GM12878 (cell line): ENCODE data around the gene TRUB2. TPM values are rescaled to one million over a fixed set of nuclear protein-coding genes. Genes with fewer than 3 reads are reported as not detected.
A peak's percentile ranks its signal among the peaks of the same experiment; 100 is the strongest.

Experiments
- ATAC-seq: fragments of 200-7000 bp; cut with Tn5 transposase; 3 replicates; pipeline ENCODE4 v1.9.1; 2020; ENCODE audit warnings: mild to moderate bottlenecking, moderate library complexity
- BruUV-seq: library from RNA; stranded (reverse); fragments of 400-500 nt; replicated peaks from 2 replicates; lab custom pipeline; 2021; lab: Mats Ljungman, UMichigan
- CTCF ChIA-PET: fragments of 300-600 bp; sonication (Branson Sonifier 250); formaldehyde crosslinking; extraction: SDS; loops from one replicate; lab custom pipeline; 2021; ENCODE audit warnings: inconsistent platforms; lab: Yijun Ruan, JAX
- POLR2A ChIA-PET: fragments of 350-600 bp; formaldehyde crosslinking; extraction: SDS; loops from one replicate; lab custom pipeline; 2021; ENCODE audit warnings: inconsistent platforms; lab: Charles Lee
- RAD21 ChIA-PET: fragments of 300-600 bp; sonication (Branson Sonifier 250); formaldehyde crosslinking; loops from one replicate; lab custom pipeline; 2023; ENCODE audit warnings: antibody characterized with exemption; ENCODE audit not compliant: unreplicated experiment; lab: Charles Lee
- SMC1A ChIA-PET: fragments of 300-600 bp; sonication (Branson Sonifier 250); formaldehyde crosslinking; loops from one replicate; lab custom pipeline; 2023; ENCODE audit not compliant: unreplicated experiment, uncharacterized antibody; lab: Charles Lee
- DNase-seq: peaks from one replicate; pipeline ENCODE4 v3.0.0-alpha.2; 2011; ENCODE audit warnings: low read depth, low spot score
- FAIRE-seq: peaks from 3 replicates; lab custom pipeline; 2011; peaks lifted over from hg19 to GRCh38; lab: Jason Lieb, UNC
- H2AFZ ChIP-seq: 2 replicates; pipeline ENCODE4 v1.6.0; 2011; ENCODE audit warnings: low read depth, low read length, control low read depth; ENCODE audit not compliant: control insufficient read depth
- H3K27ac ChIP-seq: 2 replicates; pipeline ENCODE4 v1.5.1; 2011; ENCODE audit warnings: control low read depth; ENCODE audit not compliant: control insufficient read depth, insufficient read depth
- H3K27me3 ChIP-seq, 2 experiments: replicated peaks in 1 of 2; 2 replicates each; pipeline versions ENCODE4 v1.6.0 to v1.6.1; 2011; ENCODE audit warnings: low read length in 1 of 2; ENCODE audit not compliant: control insufficient read depth in 2 of 2, insufficient read depth in 2 of 2
- H3K36me3 ChIP-seq, 2 experiments: 2 replicates each; pipeline ENCODE4 v1.5.1; 2011; ENCODE audit warnings: low read length in 1 of 2; ENCODE audit not compliant: control insufficient read depth in 2 of 2, insufficient read depth in 2 of 2
- H3K4me1 ChIP-seq: 2 replicates; pipeline ENCODE4 v1.6.1; 2011; ENCODE audit warnings: mild to moderate bottlenecking, low read length, moderate library complexity, mixed read lengths; ENCODE audit not compliant: control insufficient read depth, insufficient read depth
- H3K4me2 ChIP-seq: 2 replicates; pipeline ENCODE4 v1.6.0; 2011; ENCODE audit warnings: control low read depth; ENCODE audit not compliant: control insufficient read depth, insufficient read depth
- H3K4me3 ChIP-seq: fragments of 200-600 bp; sonication (generic); 2 replicates; pipeline ENCODE4 v1.5.1; 2016
- H3K79me2 ChIP-seq: 2 replicates; pipeline ENCODE4 v1.6.0; 2011; ENCODE audit warnings: low read length; ENCODE audit not compliant: control insufficient read depth, insufficient read depth
- H3K9ac ChIP-seq: 2 replicates; pipeline ENCODE4 v1.8.0; 2011; ENCODE audit warnings: low read length, control low read depth, mixed read lengths; ENCODE audit not compliant: control insufficient read depth, insufficient read depth
- H3K9me3 ChIP-seq: replicated peaks from 3 replicates; pipeline ENCODE4 v1.5.1; 2011; ENCODE audit warnings: mild to moderate bottlenecking, low read length; ENCODE audit not compliant: control insufficient read depth, insufficient read depth
- H4K20me1 ChIP-seq: 2 replicates; pipeline ENCODE4 v1.6.0; 2011; ENCODE audit not compliant: control insufficient read depth, insufficient read depth
- BHLHE40 ChIP-seq, 2 experiments: fragments of 450-650 bp in 1 of 2; IDR thresholded peaks; 2 replicates each; pipeline ENCODE4 v1.6.1; 2011 to 2017; ENCODE audit warnings: low read depth in 2 of 2, borderline replicate concordance in 1 of 2, improper control_type of control experiment in 1 of 2, low read length in 1 of 2, mild to moderate bottlenecking in 1 of 2
- CBFB ChIP-seq: IDR thresholded peaks from 2 replicates; pipeline ENCODE4 v1.6.1; 2016; ENCODE audit warnings: antibody characterized with exemption, low read depth
- CBX3 ChIP-seq: fragments of 200-600 bp; sonication (generic); IDR thresholded peaks from 2 replicates; pipeline ENCODE4 v1.6.1; 2016; ENCODE audit warnings: low read depth, borderline replicate concordance
- EP300 ChIP-seq, 2 experiments: fragments of 150-350 bp in 1 of 2; IDR thresholded peaks; 2 replicates each; pipeline ENCODE4 v1.6.1; 2011 to 2012; ENCODE audit warnings: low read depth in 2 of 2, low read length in 2 of 2, borderline replicate concordance in 1 of 2, improper control_type of control experiment in 1 of 2, inconsistent platforms in 1 of 2; ENCODE audit not compliant: control insufficient read depth in 1 of 2
- HDAC6 ChIP-seq: fragments of 200-600 bp; sonication (generic); IDR thresholded peaks from one replicate; pipeline ENCODE4 v1.8.0; 2017; ENCODE audit warnings: antibody characterized with exemption; ENCODE audit not compliant: unreplicated experiment
- JUND ChIP-seq: IDR thresholded peaks from 2 replicates; pipeline ENCODE4 v1.6.1; 2012; ENCODE audit warnings: low read depth, mild to moderate bottlenecking, low read length, improper control_type of control experiment, moderate library complexity
- NBN ChIP-seq: fragments of 450-650 bp; IDR thresholded peaks from 2 replicates; pipeline ENCODE4 v1.6.1; 2016
- NFYA ChIP-seq: IDR thresholded peaks from 2 replicates; pipeline ENCODE4 v1.6.1; 2011; ENCODE audit warnings: low read depth, mild to moderate bottlenecking, low read length, improper control_type of control experiment, borderline replicate concordance
- POU2F2 ChIP-seq: IDR thresholded peaks from 3 replicates; pipeline ENCODE4 v1.6.1; 2011; ENCODE audit warnings: low read depth, mild to moderate bottlenecking, low read length, borderline replicate concordance
- SMAD1 ChIP-seq: fragments of 450-650 bp; IDR thresholded peaks from 2 replicates; pipeline ENCODE4 v1.6.1; 2018; ENCODE audit warnings: mild to moderate bottlenecking, low read depth; ENCODE audit not compliant: partially characterized antibody
- SMARCA5 ChIP-seq: fragments of 450-650 bp; IDR thresholded peaks from 2 replicates; pipeline ENCODE4 v1.6.1; 2017; ENCODE audit warnings: mild to moderate bottlenecking
- SREBF1 ChIP-seq: IDR thresholded peaks from 2 replicates; pipeline ENCODE4 v1.6.1; 2012; ENCODE audit warnings: mild to moderate bottlenecking, low read length
- STAT1 ChIP-seq: fragments of 450-650 bp; conservative IDR thresholded peaks from 2 replicates; pipeline ENCODE4 v1.6.1; 2014; ENCODE audit warnings: antibody characterized with exemption, mild to moderate bottlenecking
- TAF1 ChIP-seq: IDR thresholded peaks from 2 replicates; pipeline ENCODE4 v1.6.1; 2011; ENCODE audit warnings: mild to moderate bottlenecking, low read depth, low read length, borderline replicate concordance
- TCF12 ChIP-seq: IDR thresholded peaks from 2 replicates; pipeline ENCODE4 v1.6.1; 2011; ENCODE audit warnings: low read depth, mild to moderate bottlenecking, low read length
- WGBS: methylation state at CpG from one replicate; pipeline ENCODE4 v1.1.6; 2016; ENCODE audit warnings: low lambda C conversion rate; ENCODE audit not compliant: insufficient replicate concordance, insufficient coverage; ENCODE audit errors: missing lambda C conversion rate; 5-methylcytosine and 5-hydroxymethylcytosine counted together
- in situ Hi-C: fragments of 300-500 bp; cut with MboI; formaldehyde crosslinking; loops from 9 replicates; pipeline ENCODE4 v1.14.3; 2018; ENCODE audit warnings: mixed read lengths
- intact Hi-C: fragments of 100-400 bp; cut with micrococcal nuclease; formaldehyde crosslinking; loops from one replicate; pipeline ENCODE4 v1.14.2; 2022; ENCODE audit not compliant: unreplicated experiment
- polyA plus RNA-seq, 11 experiments: library from polyadenylated mRNA; depleted of rRNA in 4 of 11; unstranded in 6 of 11; stranded (reverse) in 5 of 11; fragments of >200 nt; fragmentation: Nextera tagmentation in 4 of 11; fragmentation: Illumina TruSeq in 1 of 11; extraction: Ambion mirVana in 4 of 11; extraction: Trizol in 1 of 11; gene quantifications; 1 replicate in 1 of 11; 2 replicates in 10 of 11; pipeline versions ENCODE4 v1.2.1 to v1.2.3, GENCODE V29; 2011 to 2016; ENCODE audit warnings: inconsistent platforms in 2 of 11, missing spikeins in 2 of 11, low read depth in 1 of 11
- total RNA-seq, 4 experiments: library from RNA; depleted of rRNA in 3 of 4; stranded (reverse); fragments of >200 nt in 3 of 4; fragmentation: Illumina TruSeq in 1 of 4; extraction: Trizol in 1 of 4; gene quantifications; 2 replicates each; pipeline versions ENCODE4 v1.2.1 to v1.2.3, GENCODE V29; 2013 to 2021
- TF ChIP-seq, protein P1 (sequence below): IDR thresholded peaks from 2 replicates; pipeline ENCODE4 v1.6.1; 2011; ENCODE audit warnings: low read depth, low read length, improper control_type of control experiment, borderline replicate concordance
- TF ChIP-seq, protein P2 (sequence below): fragments of 450-650 bp; IDR thresholded peaks from 2 replicates; pipeline ENCODE4 v1.6.1; 2016; ENCODE audit warnings: mild to moderate bottlenecking

TRUB2 gene
- total and polyA plus RNA-seq, 10 of the 15 experiments (the other 5 are each of a cell fraction or from before 2014, with no cell fraction given) = 2.8 to 70.5 (median 37.2) TPM

DNA sequence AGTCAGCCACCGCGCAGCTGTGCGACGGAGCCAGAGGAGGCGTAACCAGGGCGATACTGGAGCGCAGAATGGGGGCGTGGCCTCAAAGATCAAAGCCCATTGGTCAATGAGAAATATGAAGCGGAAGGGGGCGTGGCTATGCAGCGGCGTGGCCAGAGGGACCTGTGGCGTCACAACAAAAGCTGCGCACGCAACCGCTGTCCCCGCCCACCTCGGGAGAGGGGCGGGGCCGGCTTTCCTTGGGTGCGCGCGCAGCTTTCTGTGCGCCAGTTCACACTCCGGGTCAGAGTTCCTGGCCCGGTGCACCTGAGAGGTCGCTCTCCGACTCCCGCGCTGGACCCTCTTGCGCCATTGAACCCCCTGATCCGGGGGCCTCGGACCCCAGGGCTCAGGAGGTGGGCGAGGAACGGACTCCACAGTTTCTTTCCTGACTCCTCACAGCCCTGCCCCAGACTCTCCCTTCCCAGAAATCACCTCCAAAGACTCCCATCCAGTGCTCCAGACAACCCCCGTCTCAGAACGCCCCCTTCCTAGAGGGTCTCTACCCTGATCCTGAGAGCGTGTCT lies 46.2 kb downstream of the TRUB2 start, which contains the start of gene SWI5:
Gene SWI5, plus strand, starts transcription at position 269 of the 566 bp plus-strand sequence.
- peak; percentile 98 for ATAC-seq
- intact Hi-C loops (loop anchor here (1.0 kb wide), 1 partner anchor 46 kb away; the partner anchor contains the start of genes COQ4 and TRUB2), in situ Hi-C loops (no loop called here)
- ChIA-PET POLR2A (interaction anchor here (0.6 to 1.3 kb wide), 12 partner anchors 9 to 204 kb away, joined by 3 to 7 read pairs (median 3); partner anchors contain the start of gene URM1), SMC1A (interaction anchor here (0.9 to 1.2 kb wide), 4 partner anchors 16 to 116 kb away, joined by 3 to 5 read pairs (median 4); partner anchors contain the start of gene BBLN), CTCF (interaction anchor here (0.5 to 1.5 kb wide), 2 partner anchors 65 to 1350 kb away, joined by 3 to 4 read pairs; partner anchors contain the start of gene NTMT1), RAD21 (interaction anchor here (0.9 to 1.0 kb wide), 2 partner anchors 19 to 148 kb away, joined by 3 to 4 read pairs; no protein-coding TSS in a partner anchor)
- peak within 1 kb of the TSS; percentile 97 for H3K4me2 ChIP-seq
- DNase-seq = peak; percentile 99
- H3K36me3 ChIP-seq = peaks cover 2 to 7% of the 10 kb centered on the region in 2 experiments
- no peaks in the 10 kb centered on the region for H4K20me1 ChIP-seq
- H3K4me3 ChIP-seq = peak within 1 kb of the TSS; percentile 99
- H3K79me2 ChIP-seq = peaks cover 20% of the 10 kb centered on the region
- H3K4me1 ChIP-seq = 0 out of 2 replicates have a peak, but pooled peaks cover 4% of the 10 kb centered on the region
- WGBS = under 1% methylated on average over 38 of the region's 38 CpGs
- H3K27ac ChIP-seq = peak within 1 kb of the TSS; percentile 89
- H3K9ac ChIP-seq = peak within 1 kb of the TSS; percentile 95
- H3K9me3 ChIP-seq = no peaks in the 10 kb centered on the region
- no peaks in the 10 kb centered on the region for H3K27me3 ChIP-seq
- no TSS peak for BruUV-seq
- H2AFZ ChIP-seq = peak within 1 kb of the TSS; percentile 89
- FAIRE-seq = peak; percentile 97
- TF ChIP-seq NFYA (no peak), NBN (0 out of 2 replicates have a peak, but pooled peaks have one; percentile 37), CBFB (peak; percentile 77), TCF12 (peak; percentile 17; the same call in 1 of the 2 replicates), POU2F2 (peak; percentile 81; the same call in 1 of the 3 replicates), CBX3 (no peak), STAT1 (0 out of 2 replicates have a peak, but pooled peaks have one; percentile 29), SREBF1 (no peak), HDAC6 (peak; percentile 80), JUND (no peak), TAF1 (peak; percentile 92; the same call in 1 of the 2 replicates), EP300 (IDR thresholded peaks at IDR 0.05; ENCODE audit: borderline replicate concordance in 1 of 2, control insufficient read depth in 1 of 2, low read depth in 2 of 2, low read length in 2 of 2) (no peak), SMARCA5 (peak; percentile 66; the same call in 1 of the 2 replicates), BHLHE40 (IDR thresholded peaks at IDR 0.05; ENCODE audit: borderline replicate concordance in 1 of 2, low read depth in 2 of 2, low read length in 1 of 2) (0 out of 4 replicates have a peak, but pooled peaks of 1 of the 2 experiments have one; percentile 34), SMAD1 (peak; percentile 50)
- TF ChIP-seq, protein P1, sequence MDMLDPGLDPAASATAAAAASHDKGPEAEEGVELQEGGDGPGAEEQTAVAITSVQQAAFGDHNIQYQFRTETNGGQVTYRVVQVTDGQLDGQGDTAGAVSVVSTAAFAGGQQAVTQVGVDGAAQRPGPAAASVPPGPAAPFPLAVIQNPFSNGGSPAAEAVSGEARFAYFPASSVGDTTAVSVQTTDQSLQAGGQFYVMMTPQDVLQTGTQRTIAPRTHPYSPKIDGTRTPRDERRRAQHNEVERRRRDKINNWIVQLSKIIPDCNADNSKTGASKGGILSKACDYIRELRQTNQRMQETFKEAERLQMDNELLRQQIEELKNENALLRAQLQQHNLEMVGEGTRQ = peak; percentile 48; the same call in 1 of the 2 replicates
- TF ChIP-seq, protein P2, sequence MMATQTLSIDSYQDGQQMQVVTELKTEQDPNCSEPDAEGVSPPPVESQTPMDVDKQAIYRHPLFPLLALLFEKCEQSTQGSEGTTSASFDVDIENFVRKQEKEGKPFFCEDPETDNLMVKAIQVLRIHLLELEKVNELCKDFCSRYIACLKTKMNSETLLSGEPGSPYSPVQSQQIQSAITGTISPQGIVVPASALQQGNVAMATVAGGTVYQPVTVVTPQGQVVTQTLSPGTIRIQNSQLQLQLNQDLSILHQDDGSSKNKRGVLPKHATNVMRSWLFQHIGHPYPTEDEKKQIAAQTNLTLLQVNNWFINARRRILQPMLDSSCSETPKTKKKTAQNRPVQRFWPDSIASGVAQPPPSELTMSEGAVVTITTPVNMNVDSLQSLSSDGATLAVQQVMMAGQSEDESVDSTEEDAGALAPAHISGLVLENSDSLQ = peak; percentile 76; the same call in 1 of the 2 replicates
